ENCODE measurements around the gene IFNL2.
"Not testable (repeated sequence)": the region's sequence is repeated elsewhere in the genome, so short reads cannot be mapped to it uniquely, and the experiment has no call there.

IFNL2 gene

DNA sequence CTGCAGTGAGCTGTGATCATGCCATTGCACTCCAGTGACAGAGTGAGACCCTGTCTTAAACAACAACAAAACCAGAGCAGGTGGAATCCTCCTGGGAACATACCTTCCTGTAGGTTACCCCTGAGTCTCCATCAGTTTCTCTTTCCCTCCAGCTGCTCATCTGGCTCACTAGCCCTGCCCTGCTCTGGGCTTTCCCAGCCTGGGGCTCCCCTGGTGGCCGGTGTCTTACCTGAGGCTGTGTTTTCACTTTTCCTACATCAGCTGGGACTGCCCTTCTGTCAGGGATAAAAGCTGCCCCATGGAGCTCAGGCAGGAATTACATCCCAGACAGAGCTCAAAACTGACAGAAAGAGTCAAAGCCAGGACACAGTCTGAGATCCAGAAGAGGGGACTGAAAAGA lies at the start of gene IFNL2:
TSS of gene IFNL2 (plus strand) at position 312 of the 400 bp plus-strand sequence. CDS start 173 bp downstream, outside the sequence.
- not testable (repeated sequence) for DNase-seq (ENCODE audit: low spot score)

DNA sequence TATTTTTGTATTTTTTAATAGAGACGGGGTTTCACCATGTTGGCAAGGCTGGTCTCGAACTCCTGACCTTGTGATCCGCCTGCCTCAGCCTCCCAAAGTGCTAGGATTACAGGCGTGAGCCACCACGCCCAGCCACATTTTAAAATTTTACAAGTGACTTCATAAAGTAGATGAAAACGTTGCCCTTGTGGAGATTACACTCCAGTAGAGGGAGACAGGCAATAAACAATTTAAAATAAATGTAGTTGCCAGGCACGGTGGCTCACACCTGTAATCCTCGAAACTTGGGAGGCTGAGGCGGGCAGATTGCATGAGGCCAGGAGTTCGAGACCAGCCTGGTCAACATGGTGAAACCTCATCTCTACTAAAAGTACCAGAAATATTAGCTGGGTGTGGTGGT lies 49.1 kb upstream of the IFNL2 start:
- DNase-seq (ENCODE audit: low spot score) = not testable (repeated sequence)

DNA sequence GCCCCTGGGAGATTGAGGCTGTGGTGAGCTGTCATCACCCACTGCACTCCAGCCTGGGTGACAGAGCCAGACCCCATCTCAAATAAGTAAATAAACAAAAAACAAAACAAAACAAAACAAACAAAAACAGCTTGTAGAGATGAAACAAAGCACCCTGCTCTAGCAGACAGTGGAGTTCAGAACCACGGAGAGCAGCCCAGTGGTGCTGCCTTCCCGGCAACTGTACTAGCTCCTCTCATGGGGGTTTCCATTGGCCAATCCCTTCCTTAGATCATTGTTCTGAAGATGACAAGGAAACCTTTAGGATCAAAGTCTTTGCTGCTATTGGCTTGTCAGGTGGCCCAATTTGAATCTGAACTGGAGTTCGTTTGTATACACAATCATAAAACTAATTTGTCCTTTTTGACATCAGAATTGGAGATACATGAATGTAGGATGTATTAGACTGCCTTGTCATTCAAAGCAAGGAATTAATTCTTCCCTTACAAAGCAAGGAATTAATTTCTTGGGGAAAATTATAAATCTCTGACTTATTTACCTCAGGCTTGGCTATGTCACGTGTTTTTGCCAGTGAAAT lies 44.4 kb upstream of the IFNL2 start:
- no peak for DNase-seq (ENCODE audit: low spot score)

DNA sequence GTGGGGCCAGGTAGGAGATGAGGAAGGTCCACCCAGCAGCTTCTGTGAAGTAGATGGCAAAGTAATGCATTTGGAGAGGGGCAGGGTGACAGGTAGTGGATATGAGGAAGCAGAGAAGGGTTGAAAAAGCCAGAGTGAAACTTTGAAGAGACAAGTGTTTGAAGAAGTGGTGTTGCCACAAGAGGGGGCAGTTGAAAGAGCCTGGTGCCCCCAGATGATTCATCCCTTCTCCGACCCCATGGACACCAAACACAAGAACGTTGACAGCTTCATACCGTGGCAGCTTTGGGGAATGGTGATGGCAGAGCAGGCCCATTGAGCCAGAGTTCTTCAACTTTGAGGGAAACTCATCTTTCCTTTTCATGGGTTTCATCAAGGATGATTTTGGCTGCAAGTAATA lies 43.3 kb upstream of the IFNL2 start:
- no peak for DNase-seq (ENCODE audit: low spot score)

DNA sequence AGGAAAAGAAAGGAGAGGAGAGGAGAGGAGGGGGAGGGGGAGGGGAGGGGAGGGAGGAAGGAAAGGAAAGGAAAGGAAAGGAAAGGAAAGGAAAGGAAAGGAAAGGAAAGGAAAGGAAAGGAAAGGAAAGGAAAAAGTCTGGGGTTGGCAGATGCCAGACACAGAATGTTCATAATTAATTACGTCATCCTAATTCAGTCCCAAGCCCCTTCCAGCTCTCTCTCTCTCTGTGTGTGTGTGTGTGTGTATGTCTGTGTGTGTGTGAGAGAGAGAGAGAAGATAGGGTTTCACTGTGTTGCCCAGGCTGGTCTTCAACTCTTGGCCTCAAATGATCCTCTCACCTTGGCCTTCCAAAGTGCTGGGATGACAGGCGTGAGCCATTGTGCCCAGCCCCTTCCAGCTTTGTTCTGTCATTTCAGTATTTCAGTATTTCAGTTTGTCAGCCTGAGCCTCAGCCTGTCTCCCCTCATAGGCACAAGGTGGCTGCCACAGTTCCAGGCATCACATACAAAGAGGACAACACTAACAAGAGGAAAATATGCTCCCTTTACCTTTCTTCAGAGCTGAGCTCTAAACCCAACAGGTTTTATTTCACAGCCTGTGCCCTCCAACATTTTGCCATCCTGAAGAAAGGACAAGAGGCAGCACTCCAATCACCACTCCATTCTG lies 38.0 kb upstream of the IFNL2 start:
- DNase-seq (ENCODE audit: low spot score) = no peak

DNA sequence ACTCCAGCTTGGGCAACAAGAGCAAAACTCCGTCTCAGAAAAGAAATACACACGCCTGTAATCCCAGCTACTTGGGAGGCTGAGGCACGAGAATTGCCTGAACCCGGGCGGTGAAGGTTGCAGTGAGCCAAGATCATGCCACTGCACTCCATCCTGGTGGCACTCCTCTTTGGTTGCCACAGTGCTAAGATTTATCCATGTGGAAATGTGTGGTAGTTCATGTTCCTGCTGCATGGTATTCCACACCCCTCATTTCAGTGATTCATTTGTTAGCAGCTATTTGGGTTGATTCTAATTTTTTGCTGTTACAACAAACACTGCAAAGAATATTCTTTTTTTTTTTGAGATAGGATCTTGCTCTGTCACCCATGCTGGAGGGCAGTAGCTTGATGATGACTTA lies 35.5 kb upstream of the IFNL2 start:
- no peak for DNase-seq (ENCODE audit: low spot score)

DNA sequence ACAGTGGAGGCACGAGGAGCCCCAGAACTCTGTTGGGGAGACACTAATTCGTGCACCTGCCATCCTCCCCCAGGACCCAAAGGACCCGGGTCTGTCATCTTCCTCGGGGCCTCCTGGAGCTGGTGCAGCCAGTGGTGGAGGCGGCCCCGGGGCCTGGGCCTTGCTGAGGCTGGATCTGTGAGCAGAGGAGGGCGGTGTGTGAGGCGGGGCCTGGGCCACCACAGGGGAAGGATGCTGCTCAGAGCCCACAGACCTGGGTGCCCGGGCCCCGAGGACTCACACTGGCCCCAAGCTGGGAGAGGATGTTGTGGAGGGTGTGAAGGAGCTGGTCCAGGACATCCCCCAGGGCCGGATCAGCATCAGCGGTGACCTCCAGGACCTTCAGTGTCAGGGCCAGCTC lies 31.7 kb upstream of the IFNL2 start:
- DNase-seq (ENCODE audit: low spot score) = no peak

DNA sequence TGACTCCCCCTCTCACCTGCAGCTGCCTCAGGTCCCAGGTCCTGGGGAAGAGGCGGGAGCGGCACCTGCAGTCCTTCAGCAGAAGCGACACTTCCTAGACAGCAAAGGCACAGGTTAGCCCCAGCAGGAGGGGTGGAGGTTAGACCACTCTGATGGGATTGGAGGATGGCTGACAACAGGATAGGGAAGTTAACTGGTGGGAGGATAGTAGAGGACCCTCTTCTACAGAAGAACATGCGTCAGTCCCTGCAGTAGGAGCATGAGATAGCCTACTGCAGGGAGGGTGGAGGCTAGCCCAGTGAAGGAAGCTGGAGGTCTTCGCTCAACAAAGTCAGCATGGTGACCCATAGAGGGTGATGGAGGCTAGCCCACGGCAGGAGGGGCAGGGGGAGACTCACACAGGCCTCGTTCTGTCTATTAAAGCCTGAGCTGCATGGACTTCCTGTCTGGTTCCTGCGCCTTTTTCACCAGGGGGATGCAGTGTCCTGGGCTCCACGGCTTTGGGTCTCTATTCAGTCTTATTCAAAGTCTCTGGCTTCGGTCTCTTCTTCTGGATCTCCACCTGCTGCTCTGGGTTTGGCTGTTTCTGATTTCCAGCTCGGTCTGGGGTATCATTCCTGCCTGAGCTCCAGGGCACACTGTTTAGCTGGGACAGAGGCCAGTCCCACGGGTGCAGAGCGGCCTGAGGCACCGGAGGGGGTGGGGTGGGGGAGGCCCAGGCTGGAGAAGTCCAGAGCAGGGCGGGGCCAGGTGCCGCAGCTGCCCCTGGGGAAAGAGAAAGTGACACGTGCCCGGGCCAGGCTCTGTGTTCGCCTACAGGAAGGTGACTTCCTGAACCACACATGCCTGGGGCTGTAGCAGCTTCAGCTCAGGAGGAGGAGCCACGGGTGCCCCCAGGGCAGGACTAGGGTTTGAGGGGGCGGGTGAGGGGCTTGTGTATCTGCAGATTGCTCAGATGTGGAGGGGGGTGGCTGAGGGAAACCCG lies 30.7 kb upstream of the IFNL2 start:
- no peak for DNase-seq (ENCODE audit: low spot score)

DNA sequence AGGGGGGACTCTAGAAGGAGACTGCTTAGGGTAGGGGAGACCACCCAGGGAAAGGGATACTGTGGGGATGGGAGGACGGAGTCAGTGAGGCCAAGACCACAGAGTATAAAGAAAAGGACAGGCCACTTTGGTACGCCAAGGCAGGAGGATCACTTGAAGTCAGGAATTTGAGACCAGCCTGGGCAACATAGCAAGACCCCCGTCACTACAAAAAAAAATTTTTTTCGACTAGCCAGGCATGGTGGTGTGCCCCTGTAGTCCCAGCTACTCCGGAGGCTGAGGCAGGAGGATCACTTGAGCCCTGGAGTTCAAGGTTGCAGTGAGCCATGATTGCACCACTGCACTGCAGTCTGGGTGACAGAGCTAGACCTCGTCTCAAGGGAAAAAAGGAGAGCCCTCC lies 30.0 kb upstream of the IFNL2 start:
- no peak for DNase-seq (ENCODE audit: low spot score)

DNA sequence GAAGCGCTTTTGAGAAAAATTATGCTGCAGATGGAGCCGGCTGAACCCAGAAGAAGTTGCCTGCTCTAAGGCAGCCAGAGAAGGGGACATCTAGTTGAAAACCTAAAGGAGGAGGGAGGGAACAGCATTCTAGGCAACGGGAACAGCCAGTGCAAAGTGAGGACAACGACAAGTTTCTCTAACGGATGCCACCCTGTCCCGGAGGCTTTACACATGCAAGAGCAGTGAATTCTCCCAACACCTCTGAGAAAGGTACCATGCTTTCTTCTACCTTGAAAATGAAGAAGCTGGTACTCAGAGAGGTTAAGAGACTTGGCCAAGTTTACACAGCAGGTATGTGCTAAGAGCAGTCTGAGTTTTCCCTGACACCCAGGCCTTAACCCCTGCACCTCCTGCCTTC lies 29.3 kb upstream of the IFNL2 start:
- DNase-seq (ENCODE audit: low spot score) = no peak

DNA sequence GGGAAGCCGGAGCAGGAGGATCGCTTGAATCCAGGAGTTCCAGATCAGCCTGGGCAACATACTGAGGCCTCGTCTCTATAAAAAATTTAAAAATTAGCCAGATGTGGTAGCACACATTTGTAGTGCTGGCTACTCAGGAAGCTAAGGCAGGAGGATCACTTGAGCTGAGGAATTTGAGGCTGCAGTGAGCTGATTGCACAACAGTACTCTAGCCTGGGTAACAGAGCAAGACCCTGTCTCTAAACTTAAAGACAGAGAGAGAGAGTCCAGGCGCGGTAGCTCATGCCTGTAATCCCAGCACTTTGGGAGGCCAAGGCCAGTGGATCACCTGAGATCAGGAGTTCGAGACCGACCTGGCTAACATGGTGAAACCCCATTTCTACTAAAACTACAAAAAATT lies 27.8 kb upstream of the IFNL2 start:
- DNase-seq (ENCODE audit: low spot score) = no peak

DNA sequence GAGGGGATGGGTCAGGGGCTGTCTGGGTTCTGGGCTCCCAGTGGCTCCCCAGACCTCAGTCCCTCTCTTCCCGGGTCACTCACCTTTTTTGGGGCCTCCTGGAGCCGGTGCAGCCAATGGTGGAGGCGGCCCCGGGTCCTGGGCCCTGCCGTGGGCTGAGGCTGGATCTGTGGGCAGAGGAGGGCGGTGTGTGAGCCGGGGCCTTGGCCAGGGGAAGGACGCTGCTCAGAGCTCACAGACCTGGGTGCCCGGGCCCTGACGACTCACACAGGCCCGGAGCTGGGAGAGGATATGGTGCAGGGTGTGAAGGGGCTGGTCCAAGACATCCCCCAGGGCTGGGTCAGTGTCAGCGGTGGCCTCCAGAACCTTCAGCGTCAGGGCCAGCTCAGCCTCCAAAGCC lies 24.5 kb upstream of the IFNL2 start:
- DNase-seq (ENCODE audit: low spot score) = not testable (repeated sequence)

DNA sequence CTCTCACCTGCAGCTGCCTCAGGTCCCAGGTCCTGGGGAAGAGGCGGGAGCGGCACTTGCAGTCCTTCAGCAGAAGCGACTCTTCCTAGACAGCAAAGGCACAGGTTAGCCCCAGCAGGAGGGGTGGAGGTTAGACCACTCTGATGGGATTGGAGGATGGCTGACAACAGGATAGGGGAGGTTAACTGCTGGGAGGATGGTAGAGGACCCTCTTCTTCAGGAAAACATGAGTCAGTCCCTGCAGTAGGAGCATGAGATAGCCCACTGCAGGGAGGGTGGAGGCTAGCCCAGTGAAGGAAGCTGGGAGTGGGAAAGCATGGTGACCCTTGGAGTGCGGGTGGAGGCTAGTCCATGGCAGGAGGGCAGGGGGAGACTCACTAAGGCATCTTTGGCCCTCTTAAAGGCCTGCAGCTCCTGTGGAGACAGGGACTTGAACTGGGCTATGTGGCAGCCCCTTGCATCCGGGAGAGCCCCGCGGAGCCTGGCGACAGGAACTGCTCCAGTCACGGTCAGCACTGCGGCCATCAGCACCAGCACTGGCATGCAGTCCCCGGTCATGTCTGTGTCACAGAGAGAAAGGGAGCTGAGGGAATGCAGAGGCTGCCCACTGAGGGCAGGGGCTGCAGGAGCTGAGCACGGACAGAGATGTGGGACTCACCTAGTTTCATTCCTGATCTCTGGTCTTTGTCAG lies 23.6 kb upstream of the IFNL2 start, which contains the start of gene IFNL3:
TSS of gene IFNL3 (minus strand) at position 597 of the 691 bp plus-strand sequence. CDS start at position 558, 39 bp downstream.
- DNase-seq (ENCODE audit: low spot score) = not testable (repeated sequence)

DNA sequence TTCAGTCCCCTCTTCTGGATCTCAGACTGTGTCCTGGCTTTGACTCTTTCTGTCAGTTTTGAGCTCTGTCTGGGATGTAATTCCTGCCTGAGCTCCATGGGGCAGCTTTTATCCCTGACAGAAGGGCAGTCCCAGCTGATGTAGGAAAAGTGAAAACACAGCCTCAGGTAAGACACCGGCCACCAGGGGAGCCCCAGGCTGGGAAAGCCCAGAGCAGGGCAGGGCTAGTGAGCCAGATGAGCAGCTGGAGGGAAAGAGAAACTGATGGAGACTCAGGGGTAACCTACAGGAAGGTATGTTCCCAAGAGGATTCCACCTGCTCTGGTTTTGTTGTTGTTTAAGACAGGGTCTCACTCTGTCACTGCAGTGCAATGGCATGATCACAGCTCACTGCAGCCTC lies 23.0 kb upstream of the IFNL2 start:
- not testable (repeated sequence) for DNase-seq (ENCODE audit: low spot score)

DNA sequence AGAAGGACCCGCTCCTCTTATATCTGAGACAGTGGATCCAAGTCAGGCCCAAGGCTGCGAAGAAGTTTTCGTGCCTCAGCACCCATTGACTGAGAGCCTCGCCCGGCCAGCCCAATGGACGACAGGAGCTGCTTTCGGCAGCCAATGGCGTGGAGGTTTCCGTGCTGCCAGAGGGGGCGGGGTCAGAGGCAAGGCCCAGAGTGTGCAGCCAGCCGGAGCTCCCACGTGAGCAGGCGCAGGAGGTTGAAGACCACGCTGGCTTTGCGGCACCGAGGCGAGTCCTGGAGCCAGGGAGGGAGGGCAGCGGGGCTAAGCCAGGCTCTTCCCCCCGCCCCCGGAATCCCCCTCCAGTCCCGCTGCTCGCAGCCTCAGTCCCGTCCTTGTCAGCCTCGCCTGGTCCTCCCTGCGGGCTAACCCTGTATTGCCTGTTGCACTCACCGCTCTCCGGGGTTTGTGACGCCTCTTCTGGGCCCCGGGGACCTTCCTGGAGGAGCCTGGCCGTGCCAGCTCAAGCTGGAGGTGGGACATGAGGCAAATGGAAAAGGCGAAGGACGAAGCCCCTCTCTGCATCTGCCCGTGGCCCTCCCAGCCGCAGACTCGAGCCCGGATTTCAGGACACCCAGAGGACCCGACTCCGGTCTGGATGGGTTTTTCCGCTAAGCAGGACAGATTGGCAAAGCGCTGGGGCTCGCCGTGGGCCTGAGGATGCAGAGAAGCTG lies 21.1 kb upstream of the IFNL2 start:
- no peak for DNase-seq (ENCODE audit: low spot score)

DNA sequence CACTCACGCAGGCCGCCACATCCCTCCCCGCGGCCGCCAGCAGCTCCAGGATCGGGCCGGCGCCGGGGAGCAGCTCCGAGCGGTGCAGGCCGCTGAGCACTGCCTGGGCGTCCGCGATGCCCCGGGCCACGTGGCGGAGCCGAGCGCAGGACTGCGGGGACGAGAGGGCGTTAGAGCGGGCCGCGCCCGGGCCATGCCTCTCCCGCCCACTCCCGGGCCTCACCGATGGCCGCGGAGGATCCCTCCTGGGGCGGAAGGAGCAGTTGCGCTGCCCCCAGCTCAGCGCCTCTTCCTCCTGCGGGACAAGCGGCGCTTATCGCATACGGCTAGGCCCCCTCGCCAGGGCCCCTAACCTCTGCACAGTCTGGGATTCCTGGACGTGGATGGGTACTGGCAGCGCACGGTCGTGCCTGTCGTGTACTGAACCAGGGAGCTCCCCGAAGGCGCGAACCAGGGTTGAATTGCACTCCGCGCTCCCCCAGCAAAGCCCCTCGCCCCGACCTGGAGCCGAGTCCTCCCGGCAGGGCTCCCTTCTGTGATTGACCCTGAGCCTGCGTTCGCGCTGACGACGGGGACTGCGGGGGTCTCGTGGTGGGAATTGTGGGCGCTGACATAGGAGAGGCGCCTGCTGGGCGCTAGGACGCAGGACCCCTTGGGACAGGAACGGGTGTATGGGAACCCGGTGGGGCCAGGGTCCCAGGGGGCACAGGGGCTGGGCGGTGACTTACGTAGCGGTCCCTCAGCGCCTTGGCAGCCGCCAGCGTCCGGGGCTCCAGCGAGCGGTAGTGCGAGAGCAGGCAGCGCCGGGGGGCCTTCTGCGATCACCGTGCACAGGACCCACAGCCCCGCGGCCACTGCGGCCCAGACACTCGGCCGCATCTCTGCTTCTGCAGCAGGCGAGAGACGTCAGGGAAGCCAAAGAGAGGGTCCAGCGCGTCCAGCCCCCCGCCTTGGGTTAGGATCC lies 20.2 kb upstream of the IFNL2 start:
- no peak for DNase-seq (ENCODE audit: low spot score)

DNA sequence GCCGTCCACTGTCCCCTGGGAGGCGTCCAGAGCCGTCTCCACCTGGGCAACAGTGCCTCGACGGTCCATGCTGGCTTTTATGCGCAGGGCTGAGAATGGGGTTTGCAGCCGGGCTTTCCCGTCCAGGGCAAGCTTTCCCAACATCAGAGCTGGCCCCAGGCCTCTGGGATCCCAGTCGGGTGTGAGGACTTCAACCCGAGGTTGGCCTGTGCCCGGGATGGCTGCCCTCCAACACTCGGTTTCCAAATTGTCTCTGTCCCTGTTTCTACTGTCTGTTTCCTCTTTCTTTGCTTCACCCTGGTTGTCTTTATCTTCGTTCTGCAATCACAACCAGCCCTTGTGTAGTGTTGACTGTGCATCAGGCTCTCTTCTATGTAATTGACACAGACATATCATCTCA lies 19.4 kb upstream of the IFNL2 start, which contains the start of gene IFNL4:
TSS of gene IFNL4 (minus strand) at position 51 of the 400 bp plus-strand sequence.
- DNase-seq (ENCODE audit: low spot score) = no peak

DNA sequence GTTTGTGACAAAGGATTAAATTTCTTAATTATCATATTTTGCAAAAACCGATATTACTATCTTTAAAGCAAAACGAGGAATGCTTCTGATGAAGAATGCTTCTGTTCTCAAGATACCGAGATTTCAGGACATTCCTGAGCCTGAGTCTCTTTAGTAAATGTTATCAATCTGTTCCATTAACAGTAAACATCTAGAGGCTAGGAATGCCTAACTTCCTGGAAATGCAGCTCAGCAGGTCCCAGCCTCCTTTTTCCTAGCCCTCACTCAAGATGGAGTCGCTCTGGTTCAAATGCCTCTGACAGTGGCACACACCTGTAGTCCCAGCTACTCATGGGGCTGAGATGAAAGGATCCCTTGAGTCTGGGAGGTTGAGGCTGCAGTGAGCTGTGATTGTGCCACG lies 17.1 kb upstream of the IFNL2 start:
- DNase-seq (ENCODE audit: low spot score) = no peak

DNA sequence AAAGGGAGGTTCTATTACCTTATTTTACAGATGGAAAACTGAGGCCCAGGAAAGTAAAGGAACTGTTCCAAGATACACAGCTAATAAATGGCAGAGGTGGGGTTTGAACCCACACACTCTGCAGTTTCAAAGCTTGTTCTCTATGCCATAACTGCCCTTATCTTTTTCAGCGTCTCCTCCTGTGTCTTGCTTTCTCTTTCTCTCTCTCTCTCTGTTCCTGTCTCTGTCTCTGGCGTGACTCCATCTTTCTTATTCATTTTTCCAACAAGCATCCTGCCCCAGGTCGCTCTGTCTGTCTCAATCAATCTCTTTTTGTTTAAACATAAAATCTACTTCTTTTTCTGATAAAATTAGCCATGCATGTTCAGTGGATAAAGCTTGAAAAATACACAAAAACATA lies 16.4 kb upstream of the IFNL2 start:
- DNase-seq (ENCODE audit: low spot score) = peak; percentile 7

DNA sequence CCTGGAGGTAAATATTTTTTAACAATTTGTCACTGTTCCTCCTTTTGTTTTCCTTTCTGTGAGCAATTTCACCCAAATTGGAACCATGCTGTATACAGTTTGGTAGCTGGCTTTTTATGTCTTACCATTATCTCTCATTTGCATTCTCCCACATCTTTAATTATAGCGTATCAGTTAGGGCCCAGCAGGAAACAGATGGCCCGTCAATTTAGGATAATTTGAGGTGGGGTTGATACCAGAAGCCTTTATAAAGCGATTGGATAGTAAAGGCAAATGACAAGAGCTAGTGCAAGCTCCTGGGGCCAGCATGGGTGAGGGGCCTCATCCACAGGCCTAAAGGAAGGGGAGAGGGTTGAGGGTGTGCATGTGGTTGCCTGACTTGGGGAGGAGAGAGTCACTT lies 15.7 kb upstream of the IFNL2 start:
- peak; percentile 10 for DNase-seq (ENCODE audit: low spot score)
